Heart left ventricle (tissue), 16 donors: ENCODE data around the gene RNF34. TPM values are rescaled to one million over a fixed set of nuclear protein-coding genes. Genes with fewer than 3 reads are reported as not detected.

Experiments used
- ATAC-seq, 4 donors: fragments of 200-7000 bp; cut with Tn5 transposase; one replicate each; pipeline ENCODE4 v1.9.1; 2020 to 2022; ENCODE audit warnings: moderate library complexity in 4 of 4, mild to moderate bottlenecking in 3 of 4, moderate number of reproducible peaks in 1 of 4
- DNase-seq, 5 donors: peaks; one replicate each; pipeline ENCODE4 v3.0.0-alpha.2; 2020
- H3K27ac ChIP-seq, 12 donors: fragments of 200-600 bp; sonication (generic) in 4 of 12; one replicate each; pipeline versions ENCODE4 v1.5.0 to v1.8.0; 2016 to 2022; ENCODE audit warnings: mild to moderate bottlenecking in 2 of 12
- H3K27me3 ChIP-seq, 9 donors: fragments of 200-600 bp; sonication (generic) in 2 of 9; one replicate each; pipeline versions ENCODE4 v1.5.1 to v1.8.0; 2016 to 2022; ENCODE audit warnings: mild to moderate bottlenecking in 3 of 9
- H3K36me3 ChIP-seq, 9 donors: fragments of 200-600 bp; sonication (generic) in 2 of 9; one replicate each; pipeline versions ENCODE4 v1.5.0 to v1.8.0; 2018 to 2022; ENCODE audit warnings: mild to moderate bottlenecking in 2 of 9
- H3K4me1 ChIP-seq, 12 donors: fragments of 200-600 bp; sonication (generic) in 4 of 12; one replicate each; pipeline versions ENCODE4 v1.5.0 to v1.8.0; 2016 to 2022; ENCODE audit warnings: mild to moderate bottlenecking in 3 of 12
- H3K4me3 ChIP-seq, 12 donors: fragments of 200-600 bp; sonication (generic) in 4 of 12; one replicate each; pipeline versions ENCODE4 v1.5.0 to v1.8.0; 2017 to 2022; ENCODE audit warnings: mild to moderate bottlenecking in 9 of 12, moderate library complexity in 4 of 12
- H3K9me3 ChIP-seq, 12 donors: fragments of 200-600 bp; sonication (generic) in 4 of 12; one replicate each; pipeline versions ENCODE4 v1.5.0 to v1.8.0; 2016 to 2022; ENCODE audit warnings: mild to moderate bottlenecking in 1 of 12
- POLR2A ChIP-seq, 2 donors: fragments of 450-650 bp; IDR thresholded peaks; one replicate each; pipeline ENCODE4 v1.6.1; 2017; ENCODE audit warnings: antibody characterized with exemption in 2 of 2, mild to moderate bottlenecking in 2 of 2, moderate library complexity in 2 of 2
- WGBS, 4 donors: extraction: QIAGEN DNeasy Blood & Tissue Kit in 2 of 4; methylation state at CpG; one replicate each; pipeline versions ENCODE4 v1.1.5 to v1.1.7; 2013 to 2018; 5-methylcytosine and 5-hydroxymethylcytosine counted together
- intact Hi-C, 10 donors: fragments of 100-400 bp; cut with DNase I; formaldehyde crosslinking; loops; one replicate each; pipeline versions ENCODE4 v1.11.1 to v1.14.2; 2022
- polyA plus RNA-seq, 2 donors: library from polyadenylated mRNA; stranded (reverse); fragments of 200-250 nt; gene quantifications; one replicate each; pipeline ENCODE4 v1.2.3, GENCODE V29; 2013
- total RNA-seq, 9 donors: library from RNA; depleted of rRNA in 2 of 9; stranded (reverse); fragments of >200 nt in 2 of 9; fragmentation: NEBNext Ultra II Directional in 3 of 9; extraction: Animal tissue kit (Norgen Biotek cat#: 25700) in 3 of 9; gene quantifications; one replicate each; pipeline versions ENCODE4 v1.1.0 to v1.2.4, GENCODE V29; 2016 to 2023
- TF ChIP-seq, protein P1 (sequence below), 12 donors: fragments of 200-600 bp; sonication (generic) in 4 of 12; IDR thresholded peaks; one replicate each; pipeline versions ENCODE4 v1.5.0 to v1.8.0; 2018 to 2022; ENCODE audit warnings: antibody characterized with exemption in 12 of 12, mild to moderate bottlenecking in 5 of 12
- donor health status: ischemic (EF 13 %, LVEDD 7.1; RV severe dilation, severe dysfunction).
- donor health status: healthy with polysubstance abuse.
- donor health status: DM: no; HTN: yes; CAD: no.
- donor health status: DM: no; HTN: no; CAD: no.
- donor health status: ischemic (EF 25% LVEDD 6.9; RV normal size, moderate dysfunction).
- donor health status: ischemic (EF 25% LVEDD 5.7; RV mildly dilated, moderate dysfunction).
- donor health status: healthy.
- donor health status: DM: yes; HTN: yes; CAD: no.
- donor health status: ischemic (EF 35%, LVEDD 5.7; RV mildly dilated, moderate dysfunction).
- donor health status: nonischemic (EF 11% LVEDD 7.7; RV severe dilation, severe dysfunction).
- donor health status: DM: yes; HTN: yes; CAD: no.
- donor health status: PGD.
- donor health status: ischemic (EF 29% LVEDD 5.4; RV normal size, mild dysfunction).
- donor health status: nonischemic (EF 23%, LVEDD 6.1; RV moderate dilation, normal function).

The RNF34 gene
- total and polyA plus RNA-seq, 11 donors = 19.3 to 31.5 (median 25.7) TPM

DNA sequence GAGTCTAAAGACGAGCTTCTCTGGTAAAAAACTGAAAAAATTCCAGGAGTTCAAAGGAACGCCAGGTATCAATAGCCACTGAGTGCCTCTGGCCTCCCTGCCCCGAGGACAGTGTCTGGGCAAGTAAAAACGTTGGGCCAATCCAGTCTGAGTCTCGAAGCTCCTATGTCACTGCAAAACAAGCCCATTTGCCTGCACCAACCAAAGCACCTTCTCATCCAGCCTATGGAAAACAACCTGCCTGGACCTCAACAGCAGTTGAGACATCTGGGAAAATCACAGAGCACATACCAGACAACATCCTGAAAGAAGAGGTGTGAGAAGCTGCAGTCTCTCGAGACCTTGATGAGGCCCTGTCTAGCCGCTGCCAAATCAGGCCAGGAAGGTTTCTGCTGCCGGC lies 56.6 kb downstream of the RNF34 start:
- DNase-seq = no peak
- Histone ChIP-seq H3K36me3 (peaks cover 0 to 11% (median 0%) of the 10 kb centered on the region in 9 donors), H3K4me1 (peaks cover 0 to 29% (median 2%) of the 10 kb centered on the region in 12 donors), H3K9me3 (no peaks in the 10 kb centered on the region), H3K27me3 (no peaks in the 10 kb centered on the region), H3K4me3 (no peak overlapping the region), H3K27ac (no peak overlapping the region)
- intact Hi-C loops = no loop called here
- WGBS, 4 donors = 76 to 84% (median 79%) methylated on average over 8 of the region's 8 CpGs
- ATAC-seq = no peak
- TF ChIP-seq POLR2A (IDR thresholded peaks at IDR 0.05) = no peak
- TF ChIP-seq, protein P1, sequence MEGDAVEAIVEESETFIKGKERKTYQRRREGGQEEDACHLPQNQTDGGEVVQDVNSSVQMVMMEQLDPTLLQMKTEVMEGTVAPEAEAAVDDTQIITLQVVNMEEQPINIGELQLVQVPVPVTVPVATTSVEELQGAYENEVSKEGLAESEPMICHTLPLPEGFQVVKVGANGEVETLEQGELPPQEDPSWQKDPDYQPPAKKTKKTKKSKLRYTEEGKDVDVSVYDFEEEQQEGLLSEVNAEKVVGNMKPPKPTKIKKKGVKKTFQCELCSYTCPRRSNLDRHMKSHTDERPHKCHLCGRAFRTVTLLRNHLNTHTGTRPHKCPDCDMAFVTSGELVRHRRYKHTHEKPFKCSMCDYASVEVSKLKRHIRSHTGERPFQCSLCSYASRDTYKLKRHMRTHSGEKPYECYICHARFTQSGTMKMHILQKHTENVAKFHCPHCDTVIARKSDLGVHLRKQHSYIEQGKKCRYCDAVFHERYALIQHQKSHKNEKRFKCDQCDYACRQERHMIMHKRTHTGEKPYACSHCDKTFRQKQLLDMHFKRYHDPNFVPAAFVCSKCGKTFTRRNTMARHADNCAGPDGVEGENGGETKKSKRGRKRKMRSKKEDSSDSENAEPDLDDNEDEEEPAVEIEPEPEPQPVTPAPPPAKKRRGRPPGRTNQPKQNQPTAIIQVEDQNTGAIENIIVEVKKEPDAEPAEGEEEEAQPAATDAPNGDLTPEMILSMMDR (IDR thresholded peaks at IDR 0.05) = no peak

DNA sequence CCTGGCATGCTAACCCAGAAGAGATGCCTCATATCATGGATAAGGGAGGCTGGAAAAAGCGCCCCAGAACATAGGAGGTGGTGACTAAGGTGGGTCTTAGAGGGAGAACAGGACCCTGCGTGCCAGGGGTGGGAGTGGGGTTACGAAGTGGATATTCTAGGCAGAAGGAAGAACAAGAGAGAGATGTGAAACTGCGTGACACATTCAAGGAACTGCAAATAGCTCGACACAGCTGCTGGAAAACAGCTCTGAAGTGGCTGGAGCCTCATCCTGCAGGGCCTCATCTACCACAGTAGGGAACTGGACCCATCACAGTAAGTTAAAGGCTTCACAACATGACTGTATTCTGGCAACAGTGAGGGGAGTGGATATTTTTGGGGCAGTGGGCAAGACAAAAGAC lies 61.1 kb downstream of the RNF34 start:
- intact Hi-C loops = no loop called here
- peak in 2 of 4 donors; percentile 36 to 47 for ATAC-seq
- 87 to 94% (median 93%) methylated on average over 5 of the region's 5 CpGs for WGBS, 4 donors
- H3K27ac ChIP-seq = peak overlapping the region in 1 of 12 donors; percentile 25
- H3K4me3 ChIP-seq = no peak overlapping the region
- peaks cover 0 to 23% (median 7%) of the 10 kb centered on the region in 12 donors for H3K4me1 ChIP-seq
- H3K9me3 ChIP-seq = no peaks in the 10 kb centered on the region
- no peaks in the 10 kb centered on the region for H3K27me3 ChIP-seq
- TF ChIP-seq POLR2A (IDR thresholded peaks at IDR 0.05) = no peak
- TF ChIP-seq, protein P1 (IDR thresholded peaks at IDR 0.05) = no peak
- DNase-seq = no peak
- H3K36me3 ChIP-seq = peaks cover 0 to 6% (median 0%) of the 10 kb centered on the region in 9 donors

DNA sequence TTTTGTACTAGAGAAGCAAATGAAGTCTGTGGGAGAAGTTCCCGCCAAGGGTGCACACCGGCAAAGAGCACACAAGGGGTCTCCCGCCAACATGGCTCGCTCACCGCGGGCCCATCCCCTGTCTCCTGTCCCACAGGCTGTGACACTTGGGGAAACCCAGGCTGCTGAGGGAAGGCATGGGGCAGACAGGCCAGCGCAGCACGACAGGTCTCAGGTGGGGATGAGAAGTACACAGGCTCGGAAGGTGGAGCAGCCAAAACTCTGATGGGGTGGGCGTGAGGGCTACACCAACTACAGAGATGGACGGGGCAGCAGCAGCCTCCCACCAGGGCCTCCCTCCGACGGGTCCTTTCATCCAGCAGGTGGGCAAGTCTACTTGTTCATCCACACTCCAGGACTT lies 64.4 kb downstream of the RNF34 start:
- DNase-seq = no peak
- Histone ChIP-seq H3K36me3 (peaks cover 0 to 6% (median 0%) of the 10 kb centered on the region in 9 donors), H3K27ac (no peak overlapping the region), H3K4me1 (peaks cover 0 to 23% (median 15%) of the 10 kb centered on the region in 12 donors), H3K27me3 (no peaks in the 10 kb centered on the region), H3K9me3 (no peaks in the 10 kb centered on the region), H3K4me3 (no peak overlapping the region)
- ATAC-seq = no peak
- WGBS, 4 donors = 94 to 98% (median 97%) methylated on average over 11 to 13 of the region's 13 CpGs
- TF ChIP-seq, protein P1 (IDR thresholded peaks at IDR 0.05) = no peak
- TF ChIP-seq POLR2A (IDR thresholded peaks at IDR 0.05) = no peak
- intact Hi-C loops = no loop called here

DNA sequence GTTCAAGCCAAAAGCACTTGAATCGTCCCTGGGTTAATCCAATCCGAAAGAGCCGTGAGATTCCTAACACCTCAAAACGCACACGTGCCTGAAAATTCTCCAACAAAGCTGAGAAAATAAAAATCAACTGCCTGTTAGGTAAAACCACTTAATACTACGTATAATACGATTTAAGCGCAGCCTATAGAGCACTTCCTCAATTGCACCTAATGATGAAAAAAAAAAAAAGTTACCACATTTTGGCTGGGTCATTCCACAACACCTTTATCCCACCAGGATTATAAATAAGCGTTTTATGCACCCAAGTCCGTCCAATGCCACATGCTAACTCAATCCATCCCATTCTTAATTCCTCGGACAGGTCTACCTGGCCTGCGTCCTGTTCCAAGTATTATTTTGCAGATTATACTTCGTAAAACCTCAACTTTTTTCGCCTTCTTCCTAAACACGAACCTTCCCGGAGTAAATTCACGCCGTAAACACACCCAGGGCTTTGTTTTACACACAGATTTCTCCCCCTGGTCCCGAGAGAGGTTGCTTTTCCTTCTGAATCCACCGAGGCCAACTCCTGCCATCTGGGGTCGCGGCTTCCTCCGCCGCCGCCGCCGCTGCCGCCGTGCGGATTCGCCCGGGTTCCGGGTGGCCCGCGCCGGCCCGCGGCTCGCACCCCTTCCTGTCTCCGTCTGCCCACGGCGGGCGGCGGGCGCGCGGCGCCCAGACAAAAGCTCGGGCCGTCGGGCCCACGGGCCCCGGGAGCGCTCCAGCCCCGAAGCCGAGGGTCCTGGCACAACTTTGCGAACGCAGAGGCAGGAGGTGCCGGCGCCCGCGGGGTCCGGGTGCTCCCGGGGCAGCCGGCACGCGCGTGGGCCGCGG lies 66.2 kb downstream of the RNF34 start:
- H3K36me3 ChIP-seq = peaks cover 0 to 6% (median 0%) of the 10 kb centered on the region in 9 donors
- no peaks in the 10 kb centered on the region for H3K9me3 ChIP-seq
- no peaks in the 10 kb centered on the region for H3K27me3 ChIP-seq
- H3K4me1 ChIP-seq = peaks cover 0 to 33% (median 15%) of the 10 kb centered on the region in 12 donors
- H3K27ac ChIP-seq = peak overlapping the region in 6 of 12 donors; percentile 26 to 76 (median 41)
- intact Hi-C loops = no loop called here
- 13 to 26% (median 16%) methylated on average over 41 to 70 of the region's 70 CpGs for WGBS, 4 donors
- H3K4me3 ChIP-seq = peak overlapping the region; percentile 32 to 89 (median 58)
- ATAC-seq = no peak
- peak in 3 of 5 donors; percentile 31 to 77 (median 53) for DNase-seq
- TF ChIP-seq POLR2A (IDR thresholded peaks at IDR 0.05) = no peak
